HCEC 1CT (cell line): ENCODE data around the gene MAGEB6.
"Not testable (repeated sequence)": the region's sequence is repeated elsewhere in the genome, so short reads cannot be mapped to it uniquely, and the experiment has no call there.

Source experiments
- DNase-seq: peaks from one replicate; pipeline ENCODE4 v3.0.0-alpha.2; 2017

MAGEB6 gene

DNA sequence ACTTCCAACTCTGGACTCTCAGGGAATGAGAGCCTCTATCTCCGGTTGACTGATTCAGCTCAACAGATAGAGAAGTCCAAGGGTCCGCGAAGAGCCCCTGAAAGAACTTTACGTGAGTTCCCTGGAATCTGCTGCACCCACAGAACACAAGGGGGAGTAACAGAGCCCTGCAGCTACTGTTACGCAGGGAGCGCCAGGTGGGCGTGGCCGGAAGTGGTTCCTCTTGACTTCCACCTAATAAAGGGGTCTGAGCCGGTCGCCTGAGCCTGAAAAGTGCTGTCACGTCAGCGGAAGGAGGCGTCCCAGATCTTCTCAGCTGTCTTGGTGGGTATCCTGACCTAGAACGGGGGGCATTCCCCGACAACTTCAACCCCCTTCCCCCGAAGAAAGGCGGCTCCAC is at the start of gene MAGEB6:
MAGEB6 (plus strand) TSS at position 237 of the 400 bp plus-strand sequence. CDS start 1,407 bp downstream, outside the sequence.
- DNase-seq: no peak

- DNase-seq: no peak
These were observed 46.2 kb upstream of the MAGEB6 start for GRCh38 chrX:26146024-26146423.

DNA sequence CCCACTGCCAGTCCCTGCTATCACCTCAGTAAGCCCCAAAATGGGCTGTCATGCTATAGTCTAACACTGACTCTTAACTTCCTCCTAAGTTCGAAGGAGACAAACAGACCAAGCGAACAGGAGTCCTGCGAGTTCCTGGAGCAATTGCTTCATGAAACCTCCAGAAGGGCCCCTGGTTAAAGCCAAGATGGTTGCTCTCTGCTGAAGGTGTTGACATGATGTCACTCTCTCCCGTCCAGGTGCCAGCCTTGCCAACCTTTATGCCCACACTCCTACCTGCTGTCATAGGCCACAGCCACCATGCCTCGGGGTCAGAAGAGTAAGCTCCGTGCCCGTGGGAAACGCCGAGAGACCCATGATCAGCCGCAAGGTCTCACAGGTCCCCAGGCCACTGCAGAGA is 31.9 kb upstream of the MAGEB6 start, which contains the start of gene MAGEB6B:
MAGEB6B (plus strand) TSS at position 301 of the 400 bp plus-strand sequence; CDS start at position 301, 0 bp downstream.
- DNase-seq: no peak

DNA sequence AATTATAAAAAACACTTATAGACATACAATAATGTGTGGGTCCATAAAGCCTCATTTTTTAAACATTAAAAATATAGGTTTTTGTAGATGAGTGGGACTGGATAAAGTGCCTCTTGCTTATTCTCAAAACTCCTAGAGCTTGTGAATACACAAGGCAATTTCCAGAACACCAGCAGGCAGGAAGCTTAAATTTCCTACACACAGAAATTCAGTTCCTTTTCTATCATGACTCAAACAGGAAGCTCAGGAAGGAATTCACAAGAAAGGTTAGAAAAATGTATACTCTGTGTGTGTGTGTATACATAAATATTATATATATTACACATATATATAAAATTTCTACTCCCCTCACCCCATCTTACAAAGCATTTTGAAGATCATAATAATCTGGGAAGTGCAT is 11.3 kb downstream of the MAGEB6 start:
- DNase-seq: no peak

GRCh38 chrX:26204717-26205116 is 12.5 kb downstream of the MAGEB6 start:
- DNase-seq: not testable (repeated sequence)

DNA sequence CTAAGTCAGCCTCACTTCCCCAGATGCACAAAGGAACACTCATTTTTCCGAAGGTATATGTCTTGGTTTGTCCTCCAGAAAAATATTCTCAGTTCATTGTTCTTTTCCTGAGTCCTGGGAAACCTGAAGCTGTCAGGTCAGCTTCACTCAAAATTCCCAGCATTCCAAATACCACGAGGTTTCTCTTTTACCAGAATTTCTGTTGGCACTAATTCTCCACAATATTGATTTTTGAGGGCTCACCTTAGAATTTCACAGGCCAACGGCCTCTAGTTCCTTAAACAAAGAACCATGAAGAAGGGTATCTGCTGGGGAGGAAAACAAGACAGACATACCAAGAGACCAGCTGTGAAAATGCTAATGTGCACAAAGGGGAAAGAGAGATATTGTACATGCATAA is 15.8 kb downstream of the MAGEB6 start:
- DNase-seq: no peak

DNA sequence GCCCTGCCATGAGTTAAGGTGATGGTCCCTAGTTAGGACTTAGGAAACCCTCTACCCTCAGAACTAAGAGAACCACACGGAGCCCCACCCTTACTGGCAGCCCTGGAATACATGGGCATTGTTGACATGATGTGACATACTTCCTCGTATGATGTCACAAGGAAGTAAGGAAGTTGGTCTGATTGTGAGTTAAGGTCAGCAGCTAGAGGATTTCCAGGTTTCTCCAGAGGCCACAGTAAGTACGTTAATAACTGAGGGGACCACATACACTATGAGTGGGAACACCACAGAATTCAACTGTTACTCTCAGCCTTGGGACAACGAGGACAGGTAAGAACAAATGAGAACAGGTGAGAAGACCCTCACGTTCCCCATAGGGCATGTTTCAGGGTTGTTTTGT is 23.6 kb downstream of the MAGEB6 start, which contains the start of gene MAGEB5:
MAGEB5 (plus strand) TSS at position 301 of the 400 bp plus-strand sequence. CDS start 1,133 bp downstream, outside the sequence.
- no peak for DNase-seq

DNA sequence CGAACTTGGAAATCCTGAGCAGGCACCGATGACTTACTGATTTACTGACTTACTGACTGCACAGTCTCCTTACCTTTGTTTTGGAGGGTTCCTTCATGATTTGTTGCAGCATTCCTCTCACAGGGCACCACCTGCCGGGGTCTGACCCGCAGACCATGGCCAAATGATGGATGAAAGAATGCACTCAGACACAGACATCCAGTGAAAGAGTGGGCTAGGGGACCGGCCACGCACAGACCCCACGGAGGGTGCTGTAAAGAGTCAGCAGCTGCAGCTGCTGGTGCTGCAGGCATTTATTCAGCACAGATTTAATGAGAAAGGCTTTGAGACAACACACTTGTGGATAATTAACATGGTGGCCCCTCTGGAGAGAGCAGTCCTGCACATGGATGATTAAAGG is 27.1 kb downstream of the MAGEB6 start:
- no peak for DNase-seq

DNA sequence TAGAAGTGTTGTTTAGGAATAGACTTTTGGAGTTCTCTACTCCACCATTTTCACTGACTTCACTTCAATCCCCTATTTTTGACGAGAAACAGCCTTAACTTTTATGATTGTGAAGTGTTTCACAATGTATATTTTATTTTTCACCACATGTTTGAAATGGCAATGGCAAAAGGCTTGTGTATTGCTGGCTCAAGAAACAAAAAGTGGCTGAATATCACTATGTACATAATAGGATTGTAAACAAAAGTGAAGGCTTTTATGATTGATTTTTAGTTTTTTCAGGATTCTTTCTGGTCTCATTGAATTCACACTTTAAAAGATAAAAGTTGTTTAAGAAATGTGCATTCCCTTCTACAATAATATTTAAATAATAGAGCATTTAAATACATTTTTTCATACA is 41.9 kb downstream of the MAGEB6 start:
- DNase-seq: no peak
